CD4-positive, alpha-beta T cell treated with Interleukin-4 for 1 hour (primary cell): Measurements from ENCODE around the gene KRT79.
"Not testable (repeated sequence)": the region's sequence is repeated elsewhere in the genome, so short reads cannot be mapped to it uniquely, and the experiment has no call there.

Experiments used
- DNase-seq, 2 donors: peaks; one replicate each; pipeline ENCODE4 v3.0.0-alpha.2; 2020 to 2022

Gene KRT79

DNA sequence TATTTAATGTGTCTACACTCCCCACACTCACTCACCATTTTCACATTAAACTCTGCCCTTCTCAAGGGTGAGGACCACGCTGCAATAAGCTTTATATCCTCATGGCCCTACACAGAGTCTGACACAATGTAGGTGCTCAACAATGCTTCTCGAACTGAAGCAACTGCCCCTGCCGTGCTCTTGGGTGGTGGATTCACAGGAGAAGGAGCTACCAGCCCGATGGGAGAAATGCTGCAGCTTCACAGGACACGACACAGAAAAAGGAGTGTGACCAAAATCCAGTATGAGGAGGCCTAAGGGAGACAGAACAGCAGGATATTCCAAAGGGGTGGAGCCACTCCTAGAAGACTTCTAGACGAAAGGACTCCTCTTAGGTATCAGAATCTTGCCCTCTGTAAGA is 31.7 kb downstream of the KRT79 start:
- no peak for DNase-seq

GRCh38 chr12:52801773-52802172 is 32.3 kb downstream of the KRT79 start:
- no peak for DNase-seq

GRCh38 chr12:52800259-52800917 is 33.7 kb downstream of the KRT79 start:
- no peak for DNase-seq

DNA sequence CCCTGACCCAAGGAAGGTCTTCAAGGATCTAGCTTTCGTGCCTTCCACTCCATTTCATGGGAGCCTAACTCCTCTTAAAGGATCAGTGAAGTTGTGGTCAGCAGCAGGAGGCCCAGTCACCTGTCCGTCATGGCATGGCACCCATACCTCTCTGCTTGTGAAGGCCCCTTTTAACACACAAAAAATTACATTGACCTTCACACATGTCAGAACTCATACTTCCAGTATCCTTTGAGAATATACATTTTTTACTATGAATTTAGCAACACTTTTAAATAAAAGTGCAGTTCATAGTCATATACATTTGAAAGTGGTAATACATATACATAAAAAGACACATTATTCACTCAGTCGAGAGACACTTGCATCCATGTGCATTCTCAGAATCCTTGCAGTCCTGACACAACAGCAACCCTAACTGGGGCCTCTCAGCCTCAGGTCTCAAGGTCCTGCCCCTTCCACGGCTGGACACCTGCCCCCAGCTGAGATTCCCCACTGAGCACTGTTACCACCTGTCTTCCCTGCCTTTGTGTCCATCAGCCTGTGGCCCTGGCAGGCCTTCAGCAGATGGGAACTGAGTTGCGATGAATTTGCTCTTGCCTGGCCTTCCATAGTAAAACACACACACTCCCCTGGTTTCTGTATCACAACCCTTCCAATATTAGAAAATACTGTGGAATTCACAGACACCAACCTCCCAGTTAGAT is 34.5 kb downstream of the KRT79 start:
- no peak for DNase-seq

GRCh38 chr12:52798671-52799504 is 35.2 kb downstream of the KRT79 start:
- DNase-seq: no peak

DNA sequence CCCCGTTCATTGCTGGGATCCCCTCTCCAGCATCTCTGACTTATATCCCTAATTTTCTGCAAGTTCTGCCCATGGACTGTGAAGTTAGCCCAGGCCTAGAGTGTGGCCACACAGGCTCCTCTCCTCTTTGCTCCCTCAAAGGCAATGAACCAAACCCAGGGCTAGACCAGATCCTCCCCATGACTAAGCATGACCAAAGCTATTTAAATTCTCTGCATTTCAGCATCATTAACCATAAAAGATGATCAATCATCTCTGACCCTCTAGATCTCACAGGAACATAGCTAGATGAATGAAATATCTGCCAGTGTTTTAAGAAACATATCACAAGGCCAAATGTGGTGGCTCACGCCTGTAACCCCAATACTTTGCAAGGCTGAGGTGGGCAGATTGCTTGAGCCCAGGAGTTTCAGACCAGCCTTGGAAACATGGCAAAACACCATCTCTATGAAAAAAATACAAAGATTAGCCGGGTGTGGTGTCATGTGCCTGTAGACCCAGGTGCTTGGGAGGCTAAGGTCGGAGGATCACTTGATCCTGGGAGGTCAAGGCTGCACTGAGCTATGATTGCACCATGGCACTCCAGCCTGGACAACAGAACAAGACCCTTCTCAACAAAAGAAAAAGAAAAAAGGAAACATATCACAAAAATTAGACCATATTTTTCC is 36.0 kb downstream of the KRT79 start:
- DNase-seq: no peak

DNA sequence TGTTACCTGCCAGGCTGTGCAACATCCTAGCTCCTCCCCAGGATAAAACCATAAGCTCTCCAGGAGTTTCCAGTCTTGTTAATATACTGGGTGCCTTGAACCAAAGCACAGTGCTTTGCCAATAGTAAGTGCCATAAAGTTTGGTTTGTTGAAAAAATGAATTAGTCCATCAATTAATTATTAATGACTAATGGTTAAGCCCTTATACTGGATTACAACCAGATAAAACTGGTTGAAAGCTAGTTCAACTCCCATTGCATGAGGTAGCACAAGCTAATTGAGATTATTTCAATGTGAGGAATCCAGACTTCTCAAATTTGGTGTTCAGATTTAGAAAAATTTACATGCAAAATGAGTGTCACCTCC is 36.6 kb downstream of the KRT79 start:
- DNase-seq: no peak

DNA sequence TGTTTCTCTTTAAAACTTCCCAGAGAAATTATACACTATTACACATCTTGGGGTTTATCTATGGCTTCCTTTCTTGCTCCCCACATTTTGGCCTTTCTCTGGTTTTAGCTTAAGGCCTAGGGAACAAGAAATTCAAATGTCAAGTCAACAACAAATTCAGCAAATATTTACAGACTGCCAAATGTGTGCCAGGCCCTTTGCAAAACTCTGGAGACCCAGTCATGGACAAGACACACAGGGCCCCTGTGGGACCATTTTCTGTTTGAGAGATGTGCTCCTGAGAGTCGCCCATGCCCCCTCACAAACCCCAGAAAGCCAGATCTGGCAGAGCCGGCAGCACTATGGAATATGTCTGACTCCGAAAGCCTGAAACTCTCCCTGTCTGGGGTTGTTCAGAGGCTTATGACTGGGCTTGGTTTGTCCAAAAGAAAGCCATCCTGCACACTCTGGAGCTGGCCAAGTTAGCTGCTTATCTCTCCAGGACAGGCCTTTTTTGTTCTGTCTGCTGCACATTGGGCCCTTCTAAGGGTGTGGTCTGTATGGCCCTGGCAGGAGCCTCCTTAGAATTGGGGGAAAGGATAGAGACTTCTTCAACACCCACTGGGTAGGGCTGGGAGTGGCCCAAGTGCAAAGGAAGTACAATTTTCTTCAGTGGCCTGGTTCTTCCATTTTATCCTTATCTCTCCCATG is 37.1 kb downstream of the KRT79 start:
- DNase-seq: no peak

GRCh38 chr12:52796429-52796794 is 37.7 kb downstream of the KRT79 start:
- no peak for DNase-seq

DNA sequence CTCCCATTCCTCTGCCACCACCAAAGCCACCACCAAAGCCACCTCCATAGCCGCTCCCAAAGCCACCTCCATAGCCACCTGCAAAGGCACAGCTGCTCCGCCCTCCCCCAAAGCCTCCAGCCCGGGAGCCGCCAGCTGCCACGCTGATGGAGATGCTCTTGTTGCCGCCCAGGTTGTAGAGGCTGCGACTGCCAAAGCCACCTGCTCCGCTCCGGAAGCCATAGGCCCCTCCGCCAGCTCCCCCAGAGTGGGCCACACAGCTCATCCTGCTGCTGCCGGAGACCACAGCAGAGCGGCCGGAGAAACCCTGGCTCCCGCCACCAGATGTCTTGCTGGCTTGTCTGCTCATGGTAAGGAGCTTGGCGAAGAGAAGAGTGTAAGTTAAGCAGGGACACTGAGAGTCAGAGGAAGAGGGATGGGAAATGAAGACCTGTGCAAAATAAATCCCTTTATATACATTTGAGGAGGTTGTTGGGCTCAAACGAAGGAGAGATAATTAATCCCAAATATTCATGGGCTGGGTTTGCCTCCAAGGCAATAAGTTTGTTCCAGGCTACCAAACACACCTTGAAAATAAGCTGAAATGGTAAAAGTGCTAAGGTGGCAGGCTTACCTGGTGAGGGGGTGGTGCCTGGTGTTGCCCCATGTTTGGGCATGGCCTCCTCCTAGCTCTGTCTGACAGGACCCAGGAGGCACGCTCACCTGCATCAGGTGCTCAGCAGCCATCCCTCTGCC is 38.2 kb downstream of the KRT79 start, which contains the start of gene KRT3:
KRT3 (minus strand) TSS at position 424 of the 735 bp plus-strand sequence; CDS start at position 349, 75 bp downstream.
- no peak for DNase-seq

DNA sequence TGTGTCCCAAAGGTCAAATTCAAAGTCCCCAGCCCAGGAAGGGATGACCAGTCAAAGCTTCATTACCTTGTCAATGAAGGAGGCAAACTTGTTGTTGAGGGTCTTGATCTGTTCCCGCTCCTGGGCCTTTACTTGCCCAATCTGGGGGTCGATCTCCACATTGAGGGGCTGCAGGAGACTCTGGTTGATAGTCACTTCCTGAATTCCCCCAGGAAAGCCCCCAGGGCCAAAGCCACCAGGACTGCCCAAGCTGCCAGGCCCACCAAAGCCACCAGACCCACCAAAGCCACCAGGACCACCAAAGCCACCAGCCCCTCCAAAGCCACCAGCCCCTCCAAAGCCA is 38.8 kb downstream of the KRT79 start:
- not testable (repeated sequence) for DNase-seq

DNA sequence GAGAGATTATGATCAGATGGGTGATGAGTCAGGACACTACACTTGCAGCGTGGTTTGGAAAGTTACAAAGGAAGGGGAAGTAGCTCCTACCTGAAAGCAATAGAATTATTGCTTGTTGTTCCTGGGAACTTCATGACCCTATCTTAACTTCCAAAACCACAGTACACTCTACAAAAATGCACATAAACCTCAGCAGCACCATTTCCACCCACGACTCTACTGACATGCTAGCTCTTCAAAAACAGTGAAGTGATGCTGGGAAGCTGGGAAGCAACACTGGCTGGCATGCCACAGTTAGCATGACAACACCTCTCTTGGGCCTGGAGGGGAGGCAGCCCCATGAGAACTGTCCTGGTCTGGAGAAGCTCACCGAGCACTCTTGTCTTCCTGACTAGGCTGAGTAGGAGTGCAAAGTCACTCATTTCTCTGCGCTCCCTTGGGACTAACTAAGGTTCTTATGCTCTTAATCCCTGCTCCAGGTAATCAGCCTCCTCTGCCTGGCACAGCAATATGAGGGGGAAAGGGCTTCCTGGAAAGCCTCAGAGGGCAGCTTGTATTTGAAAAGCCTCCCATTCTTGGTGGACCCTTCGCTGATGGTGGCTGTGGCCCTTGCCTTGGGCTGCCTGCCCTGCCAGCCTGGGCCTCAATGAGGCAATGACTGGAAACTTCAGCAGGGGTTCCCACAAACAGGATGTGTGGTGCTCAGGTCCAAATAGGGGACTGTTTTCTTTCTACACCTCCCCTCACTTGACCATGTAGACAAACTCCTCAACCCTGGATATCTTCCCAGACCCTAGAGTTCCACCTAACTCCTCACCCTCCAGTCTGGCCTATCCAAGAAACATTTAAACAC is 39.4 kb downstream of the KRT79 start:
- no peak for DNase-seq

DNA sequence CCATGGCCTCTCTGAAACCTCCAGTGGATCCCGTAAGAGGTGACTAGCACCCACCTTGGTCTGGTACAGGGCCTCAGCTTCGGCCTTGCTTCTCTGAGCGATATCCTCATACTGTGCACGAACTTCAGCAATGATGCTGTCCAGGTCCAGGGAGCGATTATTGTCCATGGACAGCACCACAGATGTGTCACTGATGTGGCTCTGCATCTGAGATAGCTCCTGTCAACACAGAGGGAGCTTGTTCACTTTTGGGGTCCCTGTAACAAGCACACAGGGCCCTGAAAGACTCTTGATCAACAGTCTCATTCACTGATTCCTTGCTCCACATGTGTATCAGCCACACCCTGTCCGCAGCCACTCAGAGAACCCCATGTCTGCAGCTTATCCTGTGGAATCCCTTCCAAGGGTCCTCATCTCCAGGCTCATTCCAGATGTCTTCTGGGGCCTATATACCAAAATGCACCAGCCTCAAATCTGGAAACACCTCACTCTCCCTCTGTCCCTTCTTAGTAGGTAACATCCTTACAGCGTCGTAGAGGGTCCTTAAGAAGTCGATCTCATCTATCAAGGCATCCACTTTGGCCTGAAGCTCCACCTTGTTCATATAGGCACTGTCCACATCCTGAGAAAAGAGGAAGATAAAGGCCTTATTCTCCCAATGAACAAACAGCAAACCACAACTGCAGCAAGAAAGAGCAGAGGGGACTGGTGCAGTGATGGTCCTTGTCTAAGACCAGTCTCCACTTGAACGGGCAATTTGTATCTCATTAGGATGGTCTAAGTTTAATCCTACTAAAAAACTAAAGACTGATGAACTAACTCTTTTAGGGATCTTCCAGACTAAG is 41.7 kb downstream of the KRT79 start:
- DNase-seq: no peak

DNA sequence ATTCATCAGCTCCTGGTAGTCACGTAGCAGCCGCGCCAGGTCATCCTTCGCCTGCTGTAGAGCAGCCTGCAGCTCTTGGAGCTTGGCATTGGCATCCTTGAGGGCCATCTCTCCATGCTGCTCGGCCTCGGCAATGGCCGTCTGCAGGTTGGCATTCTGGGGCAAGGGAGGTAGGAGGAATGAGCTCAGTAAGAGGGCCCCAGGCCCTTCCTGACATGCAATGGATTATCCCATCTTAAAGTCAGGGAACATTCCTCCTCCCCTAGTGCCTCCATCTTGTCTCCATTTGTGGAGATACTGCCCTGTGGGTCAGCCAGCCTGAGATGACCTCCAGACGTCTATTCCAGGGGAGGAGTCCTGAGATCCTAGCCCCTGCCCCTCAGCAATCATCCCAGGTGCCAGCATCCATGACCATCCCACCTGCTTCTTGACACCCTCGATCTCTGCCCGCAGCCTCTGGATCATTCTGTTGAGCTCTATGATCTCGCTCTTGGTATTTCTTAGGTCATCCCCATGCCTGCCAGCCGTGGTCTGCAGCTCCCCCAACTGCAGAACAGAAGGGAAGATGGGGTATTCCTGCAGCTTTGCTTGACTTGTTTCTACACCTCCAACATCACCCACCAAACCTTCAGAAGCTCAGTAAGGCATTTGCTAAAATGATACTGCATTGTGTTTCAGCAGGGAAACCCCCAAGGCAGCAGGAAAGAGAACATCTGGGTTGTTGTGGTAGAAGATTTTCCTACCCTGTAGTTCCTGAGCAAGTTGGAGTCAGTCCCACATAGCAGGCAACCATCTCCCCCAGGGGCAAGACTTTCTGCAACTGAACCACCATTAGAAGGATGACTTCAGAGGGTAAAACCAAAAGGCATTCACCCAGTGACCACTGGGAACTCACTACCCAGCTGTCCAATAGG is 42.6 kb downstream of the KRT79 start:
- no peak for DNase-seq

- DNase-seq: no peak
Measured at GRCh38 chr12:52790427-52791270, 43.5 kb downstream of the KRT79 start.

DNA sequence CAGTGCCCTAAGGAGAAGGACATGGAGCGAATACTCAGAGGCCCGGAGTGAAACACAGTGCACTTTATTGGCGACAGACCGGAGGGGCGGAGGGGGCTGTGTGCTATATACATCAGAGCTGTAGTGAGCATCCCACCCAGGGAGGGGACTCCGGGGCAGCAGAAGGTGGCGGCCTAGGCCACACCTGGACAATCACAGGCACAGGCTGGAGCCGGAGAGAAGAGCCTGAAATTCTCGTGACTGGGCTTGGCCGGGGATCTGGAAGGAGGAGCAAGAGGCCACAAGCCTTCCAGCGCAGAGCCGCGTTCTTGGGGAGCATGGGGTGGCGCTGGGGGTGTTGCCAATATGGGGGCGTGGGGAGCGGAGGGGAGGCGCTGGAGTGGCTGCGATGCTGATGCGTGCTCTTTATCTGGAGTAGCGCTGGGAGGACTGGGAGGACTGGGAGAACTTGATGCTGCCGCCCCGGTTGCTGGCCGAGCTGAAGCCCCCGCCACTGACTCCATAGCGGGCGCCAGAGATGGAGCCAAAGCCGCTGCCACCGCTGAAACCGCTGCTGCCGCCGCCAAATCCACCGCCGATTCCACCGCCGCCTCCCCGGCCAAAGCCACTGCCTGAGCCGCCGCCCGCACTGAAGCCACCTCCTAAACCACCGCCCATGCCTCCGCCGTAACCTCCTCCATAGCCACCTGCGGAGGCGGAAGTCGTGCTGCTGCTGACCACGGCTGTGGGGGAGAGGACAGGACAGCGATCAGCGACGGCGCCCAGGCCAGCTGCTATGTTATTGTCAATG is 44.3 kb downstream of the KRT79 start:
- DNase-seq: no peak
